ENCODE measurements around the gene TPCN2. TPM values are rescaled to one million over a fixed set of nuclear protein-coding genes. Genes with fewer than 3 reads are reported as not detected.

TPCN2 gene
- total and polyA plus RNA-seq, 2 of the 4 experiments (the other 2 are of a cell fraction): 3.4 to 8.0 TPM

DNA sequence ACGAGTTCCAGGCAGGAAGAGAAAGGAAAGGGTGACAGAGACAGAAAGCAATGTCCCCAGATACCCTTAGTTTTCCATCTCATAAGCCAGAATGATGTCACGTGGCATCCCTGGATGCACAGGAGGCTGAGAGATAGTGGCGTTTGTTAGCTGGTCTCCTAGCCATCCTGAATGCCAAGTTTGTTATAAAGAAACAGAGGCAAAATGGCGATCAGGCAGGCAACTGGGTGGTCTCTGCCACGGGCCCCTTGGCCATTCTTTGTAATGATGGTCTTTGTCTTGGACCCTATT, 112.3 kb downstream of the TPCN2 start:
- Histone ChIP-seq H2AFZ (replicated peaks; ENCODE audit: low read length, poor library complexity) (no peak overlapping the region), H4K5ac (ENCODE audit: low read depth, low read length) (no peak overlapping the region), H3K4me3 (ENCODE audit: insufficient read depth, low read depth, low read length) (no peak overlapping the region), H2AK9ac (replicated peaks; ENCODE audit: low read depth, low read length, poor library complexity) (no peak overlapping the region), H2BK120ac (ENCODE audit: low read depth, low read length) (no peak overlapping the region), H3K4me2 (ENCODE audit: low read depth, low read length) (no peak overlapping the region), H3K27ac (ENCODE audit: insufficient read depth, low read length) (no peak overlapping the region), H2BK5ac (ENCODE audit: low read depth, low read length, poor library complexity, severe bottlenecking) (no peak overlapping the region), H3K9ac (ENCODE audit: low read depth, low read length) (no peak overlapping the region), H4K91ac (ENCODE audit: insufficient read depth, low read depth, low read length) (no peak overlapping the region), H3K18ac (ENCODE audit: low read depth, low read length) (no peak overlapping the region), H3K79me1 (ENCODE audit: low read depth in 1 of 2, low read length in 2 of 2) (no peaks in the 10 kb centered on the region), H3K4ac (ENCODE audit: low read depth, low read length) (no peak overlapping the region), H4K20me1 (ENCODE audit: insufficient read depth, low read length) (no peaks in the 10 kb centered on the region), H2AK5ac (ENCODE audit: low read depth, low read length) (peak overlapping the region; percentile 42; the same call in 1 of the 2 replicates), H3K9me3 (ENCODE audit: control insufficient read depth, insufficient read depth, low read length) (no peaks in the 10 kb centered on the region), H3K4me1 (ENCODE audit: control insufficient read depth, insufficient read depth, low read length) (peaks cover 16% of the 10 kb centered on the region), H2BK20ac (ENCODE audit: low read depth, low read length) (no peak overlapping the region), H4K8ac (ENCODE audit: low read depth in 2 of 2, low read length in 2 of 2) (no peak overlapping the region), H3K27me3 (ENCODE audit: control insufficient read depth, insufficient read depth, low read length) (no peaks in the 10 kb centered on the region), H3K36me3 (ENCODE audit: control insufficient read depth, insufficient read depth, low read length) (no peaks in the 10 kb centered on the region), H2BK15ac (ENCODE audit: low read depth, low read length) (no peak overlapping the region), H3K56ac (ENCODE audit: extremely low read depth, insufficient read depth, low read length) (no peak overlapping the region), H3K23ac (ENCODE audit: low read depth, low read length) (no peak overlapping the region), H3K14ac (replicated peaks; ENCODE audit: low read depth, low read length) (no peak overlapping the region), H3K9me1 (ENCODE audit: insufficient read depth, low read length) (peaks cover 3% of the 10 kb centered on the region)
- TF ChIP-seq, protein P1, sequence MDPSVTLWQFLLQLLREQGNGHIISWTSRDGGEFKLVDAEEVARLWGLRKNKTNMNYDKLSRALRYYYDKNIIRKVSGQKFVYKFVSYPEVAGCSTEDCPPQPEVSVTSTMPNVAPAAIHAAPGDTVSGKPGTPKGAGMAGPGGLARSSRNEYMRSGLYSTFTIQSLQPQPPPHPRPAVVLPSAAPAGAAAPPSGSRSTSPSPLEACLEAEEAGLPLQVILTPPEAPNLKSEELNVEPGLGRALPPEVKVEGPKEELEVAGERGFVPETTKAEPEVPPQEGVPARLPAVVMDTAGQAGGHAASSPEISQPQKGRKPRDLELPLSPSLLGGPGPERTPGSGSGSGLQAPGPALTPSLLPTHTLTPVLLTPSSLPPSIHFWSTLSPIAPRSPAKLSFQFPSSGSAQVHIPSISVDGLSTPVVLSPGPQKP (IDR thresholded peaks at IDR 0.05; ENCODE audit: borderline replicate concordance, low read depth, low read length): no peak
- no peak for TF ChIP-seq CEBPB (IDR thresholded peaks at IDR 0.05; ENCODE audit: low read depth, low read length)
- no peak for TF ChIP-seq CHD1 (IDR thresholded peaks at IDR 0.05; ENCODE audit: low read depth, low read length)
- TF ChIP-seq RAD21 (IDR thresholded peaks at IDR 0.05; ENCODE audit: low read length): no peak
- no peak for TF ChIP-seq RCOR1 (IDR thresholded peaks at IDR 0.05; ENCODE audit: insufficient replicate concordance, low read length)
- TF ChIP-seq NFE2L2 (IDR thresholded peaks at IDR 0.05; ENCODE audit: low read depth, low read length): no peak
- WGBS, 2 experiments (ENCODE audit: extremely low coverage in 2 of 2, insufficient read length in 1 of 2): no CpG with 5 or more reads among the region's 5 CpGs
- no peak for DNase-seq
- in situ Hi-C loops (cut with MboI; ENCODE audit: low sequenced_read_pairs): no loop called here
- BruUV-seq (replicated peaks): no TSS peak
- intact Hi-C loops (cut with micrococcal nuclease): no loop called here
- ChIA-PET CTCF (no interaction called here), POLR2A (ENCODE audit: unreplicated experiment) (interaction anchor here (0.5 kb wide), 1 partner anchor 24 kb away, joined by 4 read pairs; no protein-coding TSS in a partner anchor)
- ATAC-seq (ENCODE audit: low read depth): no peak
- dilution Hi-C loops (cut with HindIII; ENCODE audit: low sequenced_read_pairs, unreplicated experiment): no loop called here

Measured in IMR-90 (cell line).